HG02623 (cell line): Measurements from ENCODE around the gene LRCH1.

Experiments used
- ATAC-seq: cut with Tn5 transposase; IDR thresholded peaks from one replicate; pipeline ENCODE4 v1.9.1; 2021; ENCODE audit warnings: moderate library complexity; ENCODE audit not compliant: unreplicated experiment

Gene LRCH1

GRCh38 chr13:46795321-46795720, 242.4 kb downstream of the LRCH1 start:
- no peak for ATAC-seq

- ATAC-seq = no peak
These were observed 243.2 kb downstream of the LRCH1 start for GRCh38 chr13:46796129-46796514.

- peak; percentile 92 for ATAC-seq
These were observed 243.8 kb downstream of the LRCH1 start, which contains the start of gene ESD for GRCh38 chr13:46796515-46797474. Gene ESD, minus strand, starts transcription at chr13:46797161. Its CDS starts 5,748 bp downstream, at chr13:46791413.

GRCh38 chr13:46797501-46798237, 244.7 kb downstream of the LRCH1 start:
- ATAC-seq = no peak

- ATAC-seq = no peak
These were observed 246.2 kb downstream of the LRCH1 start for GRCh38 chr13:46799139-46799538.

GRCh38 chr13:46801858-46802257, 248.9 kb downstream of the LRCH1 start:
- no peak for ATAC-seq
